Activated T-cell treated with anti-CD3 and anti-CD28 coated beads for 4 hours (primary cell): ENCODE data around the gene IL11.

ENCODE experiments used
- DNase-seq: peaks from one replicate; pipeline ENCODE4 v3.0.0-alpha.2; 2020

The IL11 gene

GRCh38 chr19:55369653-55370304 lies 484 bp downstream of the IL11 start:
- DNase-seq = no peak

GRCh38 chr19:55368701-55369563 lies 1.3 kb downstream of the IL11 start:
- DNase-seq = no peak

GRCh38 chr19:55368106-55368505 lies 2.2 kb downstream of the IL11 start:
- no peak for DNase-seq

- no peak for DNase-seq
Measured at GRCh38 chr19:55366790-55367189, 3.5 kb downstream of the IL11 start.

GRCh38 chr19:55365964-55366363 lies 4.3 kb downstream of the IL11 start:
- DNase-seq = no peak

GRCh38 chr19:55365245-55365644 lies 5.0 kb downstream of the IL11 start:
- DNase-seq = no peak

- DNase-seq = no peak
Measured at GRCh38 chr19:55362990-55363716, 7.1 kb downstream of the IL11 start, which contains the start of gene GARIN5B. TSS of gene GARIN5B (minus strand) at chr19:55363260. CDS start at chr19:55363066, 194 bp downstream.

GRCh38 chr19:55362174-55362989 lies 7.9 kb downstream of the IL11 start:
- DNase-seq = no peak

- DNase-seq = no peak
Measured at GRCh38 chr19:55360902-55361301, 9.4 kb downstream of the IL11 start.

GRCh38 chr19:55358943-55359908 lies 11.0 kb downstream of the IL11 start:
- DNase-seq = no peak

- DNase-seq = no peak
Measured at GRCh38 chr19:55358493-55358892, 11.8 kb downstream of the IL11 start.

GRCh38 chr19:55355213-55355821 lies 14.9 kb downstream of the IL11 start:
- DNase-seq = no peak

GRCh38 chr19:55354698-55355212 lies 15.5 kb downstream of the IL11 start, which contains the start of gene COX6B2:
TSS of gene COX6B2 (minus strand) at chr19:55354719. CDS start at chr19:55354521, 198 bp downstream.
- no peak for DNase-seq

- DNase-seq = peak; percentile 54
Measured at GRCh38 chr19:55353803-55354697, 16.2 kb downstream of the IL11 start.

GRCh38 chr19:55353356-55353802 lies 16.9 kb downstream of the IL11 start:
- DNase-seq = no peak

- DNase-seq = no peak
Measured at GRCh38 chr19:55352549-55353145, 17.6 kb downstream of the IL11 start.

GRCh38 chr19:55352040-55352439 lies 18.2 kb downstream of the IL11 start:
- DNase-seq = no peak

GRCh38 chr19:55350620-55351315 lies 19.5 kb downstream of the IL11 start:
- no peak for DNase-seq
